Rectal smooth muscle tissue (tissue), 1 donor: ENCODE results near the gene KIF17.
"Not testable (repeated sequence)": the region's sequence is repeated elsewhere in the genome, so short reads cannot be mapped to it uniquely, and the experiment has no call there.

Experiments
- H3K27ac ChIP-seq: one replicate; pipeline ENCODE4 v1.7.0; 2013; ENCODE audit warnings: low read depth, low read length, inconsistent platforms
- H3K27me3 ChIP-seq: one replicate; pipeline ENCODE4 v1.7.0; 2013; ENCODE audit warnings: low read length; ENCODE audit not compliant: control insufficient read depth, insufficient read depth
- H3K36me3 ChIP-seq: one replicate; pipeline ENCODE4 v1.7.0; 2013; ENCODE audit warnings: low read length; ENCODE audit not compliant: control insufficient read depth, insufficient read depth
- H3K4me1 ChIP-seq: one replicate; pipeline ENCODE4 v1.7.0; 2013; ENCODE audit warnings: low read length; ENCODE audit not compliant: control insufficient read depth, insufficient read depth
- H3K4me3 ChIP-seq: one replicate; pipeline ENCODE4 v1.7.0; 2013; ENCODE audit warnings: low read length
- H3K9ac ChIP-seq: one replicate; pipeline ENCODE4 v1.7.0; 2013; ENCODE audit warnings: low read length

The KIF17 gene

DNA sequence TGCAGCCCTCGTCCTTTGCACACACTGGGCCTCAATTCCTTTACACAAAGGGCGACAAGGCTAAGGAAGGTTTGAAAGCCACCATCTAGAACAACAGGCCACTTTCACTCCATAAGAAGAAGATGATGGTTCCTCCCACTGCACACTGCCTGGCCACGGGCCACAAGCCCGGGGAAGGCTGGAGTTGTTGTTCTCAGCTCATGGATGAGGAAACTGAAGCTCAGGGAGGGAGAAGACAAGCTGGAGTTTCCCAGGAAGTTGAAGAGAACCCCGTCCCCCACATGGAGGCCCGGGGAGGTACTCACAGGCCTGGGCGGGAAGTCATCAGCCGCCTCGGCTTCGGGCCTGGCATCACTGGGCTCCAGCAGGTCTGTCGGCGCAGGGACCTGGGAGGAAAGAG is 32.1 kb downstream of the KIF17 start:
- Histone ChIP-seq H3K4me1 (no peaks in the 10 kb centered on the region), H3K27ac (no peak overlapping the region), H3K9ac (no peak overlapping the region), H3K27me3 (no peaks in the 10 kb centered on the region), H3K36me3 (no peaks in the 10 kb centered on the region), H3K4me3 (no peak overlapping the region)

GRCh38 chr1:20685099-20685662 is 32.6 kb downstream of the KIF17 start:
- Histone ChIP-seq H3K27me3 (no peaks in the 10 kb centered on the region), H3K4me3 (no peak overlapping the region), H3K27ac (no peak overlapping the region), H3K36me3 (no peaks in the 10 kb centered on the region), H3K9ac (no peak overlapping the region), H3K4me1 (no peaks in the 10 kb centered on the region)

DNA sequence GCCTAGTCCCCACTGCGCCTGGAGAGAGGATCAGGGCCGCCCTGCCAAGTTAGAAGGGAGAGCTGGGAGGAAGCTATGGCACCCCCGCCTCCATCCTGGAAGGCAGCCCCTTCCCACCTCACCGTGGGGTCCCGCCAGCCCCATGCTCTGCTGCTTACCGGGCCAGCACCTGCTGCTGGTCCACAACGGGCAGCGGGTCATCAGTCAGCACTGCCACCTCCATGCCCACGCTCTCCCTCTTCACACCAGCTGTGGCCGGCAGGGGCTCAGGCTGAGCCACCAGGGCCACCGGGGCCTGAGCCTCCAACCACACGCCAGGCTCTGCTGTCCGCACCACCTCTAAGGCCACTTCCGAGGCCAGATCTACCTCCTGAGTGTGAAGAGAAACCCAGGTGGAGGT is 33.2 kb downstream of the KIF17 start:
- Histone ChIP-seq H3K4me3 (no peak overlapping the region), H3K9ac (no peak overlapping the region), H3K4me1 (no peaks in the 10 kb centered on the region), H3K27ac (no peak overlapping the region), H3K27me3 (no peaks in the 10 kb centered on the region), H3K36me3 (no peaks in the 10 kb centered on the region)

- Histone ChIP-seq H3K4me1 (no peaks in the 10 kb centered on the region), H3K27me3 (no peaks in the 10 kb centered on the region), H3K4me3 (no peak overlapping the region), H3K36me3 (no peaks in the 10 kb centered on the region), H3K9ac (no peak overlapping the region), H3K27ac (no peak overlapping the region)
These were observed 33.7 kb downstream of the KIF17 start for GRCh38 chr1:20684050-20684620.

GRCh38 chr1:20683614-20684013 is 34.2 kb downstream of the KIF17 start:
- no peak overlapping the region for H3K27ac ChIP-seq
- H3K36me3 ChIP-seq, result no peaks in the 10 kb centered on the region
- no peaks in the 10 kb centered on the region for H3K27me3 ChIP-seq
- H3K4me1 ChIP-seq, result no peaks in the 10 kb centered on the region
- H3K4me3 ChIP-seq, result no peak overlapping the region
- no peak overlapping the region for H3K9ac ChIP-seq

DNA sequence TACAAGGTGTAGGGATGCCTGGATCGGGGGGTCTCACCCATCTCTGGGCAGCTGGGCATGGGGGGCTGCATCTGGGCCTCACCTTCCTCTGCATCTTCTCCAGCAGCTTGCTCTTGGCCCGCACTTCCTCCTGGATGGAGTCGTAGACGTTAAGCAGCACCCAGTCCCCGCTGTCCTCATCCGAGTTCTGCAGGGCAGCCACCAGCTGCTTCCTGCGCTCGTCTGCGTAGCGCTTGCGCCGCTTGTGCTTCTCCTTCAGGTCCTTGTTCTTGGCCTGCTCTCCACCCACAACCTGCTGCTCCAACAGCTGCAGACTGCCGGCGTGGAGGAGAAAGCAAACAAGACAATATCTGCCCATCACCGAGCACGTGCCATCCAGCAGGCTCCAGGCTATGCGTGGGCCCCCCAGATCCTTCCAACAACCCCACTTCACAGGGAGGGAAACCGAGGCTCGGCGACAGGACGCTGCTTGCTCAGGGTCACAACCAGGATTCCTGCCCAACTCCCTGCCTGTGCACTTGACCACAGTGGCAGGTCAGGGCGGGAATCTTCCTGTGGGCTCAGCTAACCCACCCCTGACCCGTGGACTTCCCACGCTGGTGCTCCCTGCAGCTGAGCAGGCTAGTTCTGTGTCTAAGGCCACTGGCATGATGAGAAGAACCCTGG is 35.1 kb downstream of the KIF17 start:
- Histone ChIP-seq H3K9ac (no peak overlapping the region), H3K4me1 (no peaks in the 10 kb centered on the region), H3K36me3 (no peaks in the 10 kb centered on the region), H3K27me3 (no peaks in the 10 kb centered on the region), H3K27ac (no peak overlapping the region), H3K4me3 (no peak overlapping the region)

DNA sequence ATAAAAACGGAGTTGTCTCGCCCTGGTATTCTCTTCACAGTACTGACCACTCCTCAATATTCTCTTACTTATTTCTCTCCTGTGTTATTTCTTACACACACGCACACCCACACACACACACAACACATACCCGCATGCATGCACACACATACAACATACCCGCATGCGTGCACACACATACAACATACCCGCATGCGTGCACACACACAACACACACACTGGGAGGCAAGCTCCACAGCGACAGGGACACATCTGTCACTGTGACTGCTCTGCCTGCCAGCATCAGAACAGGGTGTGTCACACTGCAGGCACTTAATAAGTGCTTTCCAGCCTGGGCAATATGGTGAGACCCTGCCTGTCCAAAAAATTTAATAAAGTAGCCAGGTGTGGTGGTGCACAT is 35.8 kb downstream of the KIF17 start:
- Histone ChIP-seq H3K9ac (no peak overlapping the region), H3K4me3 (no peak overlapping the region), H3K36me3 (no peaks in the 10 kb centered on the region), H3K4me1 (no peaks in the 10 kb centered on the region), H3K27me3 (no peaks in the 10 kb centered on the region), H3K27ac (no peak overlapping the region)

DNA sequence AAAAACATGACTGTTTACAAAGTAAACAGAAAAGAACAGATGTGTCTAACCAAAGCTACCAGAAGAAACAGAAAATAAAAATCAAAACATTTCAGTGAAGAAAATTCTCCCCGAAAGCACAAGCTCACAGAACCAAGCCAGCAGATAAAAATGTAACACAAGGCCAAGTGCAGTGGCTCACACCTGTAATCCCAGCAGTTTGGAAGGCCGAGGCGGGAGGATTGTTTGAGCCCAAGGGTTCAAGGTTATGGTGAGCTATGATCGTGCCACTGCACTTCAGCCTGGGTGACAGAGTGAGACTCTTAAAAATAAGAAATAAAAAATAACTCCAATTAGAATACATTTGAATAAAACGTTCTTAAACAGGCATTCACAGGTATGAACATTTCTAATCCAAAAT is 37.5 kb downstream of the KIF17 start:
- no peaks in the 10 kb centered on the region for H3K4me1 ChIP-seq
- no peaks in the 10 kb centered on the region for H3K27me3 ChIP-seq
- no peak overlapping the region for H3K27ac ChIP-seq
- no peak overlapping the region for H3K9ac ChIP-seq
- no peaks in the 10 kb centered on the region for H3K36me3 ChIP-seq
- no peak overlapping the region for H3K4me3 ChIP-seq

DNA sequence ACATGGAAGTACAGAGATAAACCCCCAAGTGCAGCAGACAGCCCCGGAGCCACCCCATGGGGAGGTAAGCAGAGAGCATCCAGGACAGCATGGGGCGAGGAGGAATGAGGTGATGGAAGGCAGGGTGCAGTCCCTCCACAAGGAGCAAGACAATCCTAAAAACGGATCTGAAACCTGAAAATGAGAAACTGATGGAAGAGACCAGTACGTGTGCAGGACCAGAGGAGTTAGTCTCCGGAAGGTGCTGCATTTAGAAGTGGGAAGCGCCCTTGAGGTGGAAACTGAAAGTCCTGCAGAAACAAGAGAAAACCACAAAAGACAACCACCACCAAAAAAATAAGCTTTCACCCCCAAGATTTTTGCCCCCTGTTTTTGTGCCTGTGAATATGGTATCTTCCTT is 39.2 kb downstream of the KIF17 start:
- Histone ChIP-seq H3K9ac (no peak overlapping the region), H3K4me3 (no peak overlapping the region), H3K4me1 (no peaks in the 10 kb centered on the region), H3K27me3 (no peaks in the 10 kb centered on the region), H3K36me3 (no peaks in the 10 kb centered on the region), H3K27ac (no peak overlapping the region)

DNA sequence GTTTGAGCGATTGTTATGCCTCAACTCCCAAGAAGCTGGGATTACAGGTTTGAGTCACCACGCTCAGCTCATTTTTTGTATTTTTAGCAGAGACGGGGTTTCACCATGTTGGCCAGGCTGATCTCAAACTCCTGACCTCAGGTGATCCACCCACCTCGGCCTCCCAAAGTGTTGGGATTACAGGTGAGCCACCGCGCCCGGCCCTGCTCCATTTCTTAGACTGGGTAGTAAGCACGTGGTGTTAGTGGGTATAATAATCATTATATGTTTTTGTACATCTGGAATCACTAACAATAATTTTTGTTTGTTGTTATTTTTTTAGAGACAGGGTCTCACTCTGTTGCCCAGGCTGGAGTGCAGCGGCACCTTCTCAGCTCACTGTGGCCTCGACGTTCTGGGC is 44.2 kb downstream of the KIF17 start:
- not testable (repeated sequence) for H3K27ac ChIP-seq, H3K27me3 ChIP-seq, H3K9ac ChIP-seq, H3K4me3 ChIP-seq, H3K36me3 ChIP-seq, H3K4me1 ChIP-seq

DNA sequence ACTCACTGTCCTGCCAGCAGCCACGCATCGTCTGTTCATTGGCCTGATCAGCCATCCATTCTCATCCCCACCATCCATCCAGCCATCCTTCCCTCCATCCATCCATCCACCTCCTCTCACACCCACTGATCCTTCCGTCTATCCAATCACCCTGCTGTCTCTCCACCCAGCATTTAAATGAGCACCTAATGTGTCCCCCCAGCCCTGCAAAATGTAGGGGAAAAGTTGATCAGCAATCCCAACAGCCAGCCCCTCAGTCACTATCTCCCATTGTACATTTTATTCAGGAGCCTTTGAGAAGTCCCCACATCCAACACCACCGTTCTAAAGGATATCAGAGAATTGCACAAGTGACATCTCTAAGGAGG is 45.6 kb downstream of the KIF17 start:
- Histone ChIP-seq H3K36me3 (no peaks in the 10 kb centered on the region), H3K9ac (no peak overlapping the region), H3K4me1 (no peaks in the 10 kb centered on the region), H3K27me3 (no peaks in the 10 kb centered on the region), H3K27ac (no peak overlapping the region), H3K4me3 (no peak overlapping the region)

GRCh38 chr1:20670936-20671335 is 46.9 kb downstream of the KIF17 start:
- no peaks in the 10 kb centered on the region for H3K36me3 ChIP-seq
- H3K27ac ChIP-seq, result no peak overlapping the region
- no peak overlapping the region for H3K9ac ChIP-seq
- H3K4me1 ChIP-seq, result no peaks in the 10 kb centered on the region
- no peaks in the 10 kb centered on the region for H3K27me3 ChIP-seq
- no peak overlapping the region for H3K4me3 ChIP-seq

- Histone ChIP-seq H3K36me3 (no peaks in the 10 kb centered on the region), H3K27me3 (no peaks in the 10 kb centered on the region), H3K4me3 (no peak overlapping the region), H3K27ac (no peak overlapping the region), H3K4me1 (no peaks in the 10 kb centered on the region), H3K9ac (no peak overlapping the region)
These were observed 49.2 kb downstream of the KIF17 start for GRCh38 chr1:20668581-20668980.
